ENCODE measurements around the gene RASL10B.
"Not testable (repeated sequence)": the region's sequence is repeated elsewhere in the genome, so short reads cannot be mapped to it uniquely, and the experiment has no call there.

Gene RASL10B

GRCh38 chr17:35731239-35731916 lies at the start of gene RASL10B:
Gene RASL10B (plus strand): TSS chr17:35731639. CDS start chr17:35735185, 3,546 bp downstream.
- DNase-seq = peak in 2 of 3 donors; percentile 28 to 61

- DNase-seq = peak; percentile 55 to 59 (median 55)
These were observed 47.8 kb upstream of the RASL10B start for GRCh38 chr17:35683591-35683990.

GRCh38 chr17:35684055-35684802 lies 47.2 kb upstream of the RASL10B start:
- DNase-seq = no peak

- no peak for DNase-seq
These were observed 38.8 kb upstream of the RASL10B start for GRCh38 chr17:35692512-35693210.

- DNase-seq = no peak
These were observed 37.8 kb upstream of the RASL10B start for GRCh38 chr17:35693662-35694061.

- DNase-seq = no peak
These were observed 36.5 kb upstream of the RASL10B start for GRCh38 chr17:35694906-35695305.

- no peak for DNase-seq
These were observed 35.8 kb upstream of the RASL10B start for GRCh38 chr17:35695613-35696012.

GRCh38 chr17:35698800-35699199 lies 32.6 kb upstream of the RASL10B start:
- no peak for DNase-seq

GRCh38 chr17:35700150-35700549 lies 31.3 kb upstream of the RASL10B start:
- no peak for DNase-seq

GRCh38 chr17:35701491-35701890 lies 29.9 kb upstream of the RASL10B start:
- no peak for DNase-seq

GRCh38 chr17:35703308-35703707 lies 28.1 kb upstream of the RASL10B start:
- not testable (repeated sequence) for DNase-seq

GRCh38 chr17:35705230-35705629 lies 26.2 kb upstream of the RASL10B start:
- no peak for DNase-seq

- DNase-seq = no peak
These were observed 25.7 kb upstream of the RASL10B start for GRCh38 chr17:35705705-35706104.

GRCh38 chr17:35708149-35708548 lies 23.3 kb upstream of the RASL10B start:
- DNase-seq = peak; percentile 43 to 53 (median 47)

- no peak for DNase-seq
These were observed 22.5 kb upstream of the RASL10B start for GRCh38 chr17:35708951-35709350.

- DNase-seq = no peak
These were observed 21.6 kb upstream of the RASL10B start for GRCh38 chr17:35709874-35710273.

GRCh38 chr17:35710950-35711349 lies 20.5 kb upstream of the RASL10B start:
- no peak for DNase-seq

- no peak for DNase-seq
These were observed 18.2 kb upstream of the RASL10B start for GRCh38 chr17:35713069-35713728.

- no peak for DNase-seq
These were observed 16.5 kb upstream of the RASL10B start for GRCh38 chr17:35714988-35715387.

GRCh38 chr17:35715416-35715815 lies 16.0 kb upstream of the RASL10B start:
- DNase-seq = no peak

- DNase-seq = no peak
These were observed 15.3 kb upstream of the RASL10B start for GRCh38 chr17:35716173-35716572.

- no peak for DNase-seq
These were observed 14.5 kb upstream of the RASL10B start for GRCh38 chr17:35716897-35717465.

GRCh38 chr17:35717475-35717874 lies 14.0 kb upstream of the RASL10B start:
- DNase-seq = no peak

All from suppressor macrophage treated with lipopolysaccharide for 1 hour (primary cell).